HepG2 (cell line): ENCODE data around the gene RRBP1. TPM values are rescaled to one million over a fixed set of nuclear protein-coding genes. Genes with fewer than 3 reads are reported as not detected.

Experiments used
- AGO2 ChIP-seq: fragments of 200-400 bp; formaldehyde crosslinking; optimal IDR thresholded peaks from 2 replicates; pipeline ENCODE3; 2017; ENCODE audit warnings: mild to moderate bottlenecking, low read depth, low read length, moderate library complexity
- DNMT3B ChIP-seq: conservative IDR thresholded peaks from 2 replicates; pipeline ENCODE4 v1.6.1; 2016; ENCODE audit warnings: missing biosample characterization, control low read depth
- GTF2F1 ChIP-seq: fragments of 150-350 bp; IDR thresholded peaks from 2 replicates; pipeline ENCODE4 v1.6.1; 2014; ENCODE audit warnings: low read length
- IRF2 ChIP-seq: IDR thresholded peaks from 2 replicates; pipeline ENCODE4 v1.6.1; 2018; ENCODE audit warnings: missing genetic modification reagents, missing compliant biosample characterization
- MAFK ChIP-seq, 2 experiments: IDR thresholded peaks in 1 of 2; conservative IDR thresholded peaks in 1 of 2; 2 replicates each; pipeline ENCODE4 v1.6.1; 2011; ENCODE audit warnings: improper control_type of control experiment in 2 of 2, low read length in 2 of 2
- NFKB2 ChIP-seq: sonication (generic); formaldehyde crosslinking; IDR thresholded peaks from 2 replicates; pipeline ENCODE4 v1.4.0; 2020; ENCODE audit warnings: missing genetic modification reagents, borderline replicate concordance
- NKX3-1 ChIP-seq: sonication (generic); formaldehyde crosslinking; IDR thresholded peaks from 2 replicates; pipeline ENCODE4 v1.5.0; 2020; ENCODE audit warnings: missing genetic modification reagents
- SIN3A ChIP-seq: IDR thresholded peaks from 2 replicates; pipeline ENCODE4 v1.6.1; 2011; ENCODE audit warnings: low read depth, mild to moderate bottlenecking, control low read depth, low read length, borderline replicate concordance
- TEAD3 ChIP-seq: optimal IDR thresholded peaks from 2 replicates; pipeline ENCODE3; 2016; ENCODE audit warnings: borderline replicate concordance
- YY1 ChIP-seq: IDR thresholded peaks from 2 replicates; pipeline ENCODE4 v1.6.1; 2011; ENCODE audit warnings: low read length, low read depth, moderate library complexity, mild to moderate bottlenecking; ENCODE audit not compliant: insufficient read depth, insufficient replicate concordance
- ZBTB37 ChIP-seq: sonication (generic); formaldehyde crosslinking; IDR thresholded peaks from 2 replicates; pipeline ENCODE4 v1.4.0; 2020; ENCODE audit warnings: mild to moderate bottlenecking, missing genetic modification reagents
- ZNF12 ChIP-seq: sonication (generic); formaldehyde crosslinking; IDR thresholded peaks from 2 replicates; pipeline ENCODE4 v1.5.0; 2020; ENCODE audit warnings: missing genetic modification reagents
- ZNF337 ChIP-seq: sonication (generic); formaldehyde crosslinking; IDR thresholded peaks from 2 replicates; pipeline ENCODE4 v1.5.1; 2020; ENCODE audit warnings: missing genetic modification reagents, low read depth, mild to moderate bottlenecking, borderline replicate concordance
- ZNF646 ChIP-seq: sonication (generic); formaldehyde crosslinking; IDR thresholded peaks from 2 replicates; pipeline ENCODE4 v1.9.0; 2021; ENCODE audit warnings: mild to moderate bottlenecking, missing genetic modification reagents
- polyA plus RNA-seq, 8 experiments: library from polyadenylated mRNA; depleted of rRNA in 3 of 8; stranded (reverse) in 7 of 8; unstranded in 1 of 8; fragments of >200 nt; fragmentation: Illumina TruSeq in 4 of 8; extraction: Trizol in 4 of 8; gene quantifications; 2 replicates each; pipeline versions ENCODE4 v1.2.1 to v1.2.3, GENCODE V29; 2011 to 2016; ENCODE audit warnings: low read depth in 4 of 8, missing spikeins in 1 of 8, mixed read lengths in 1 of 8; ENCODE audit not compliant: insufficient read depth in 1 of 8
- total RNA-seq, 5 experiments: library from RNA; depleted of rRNA; stranded (reverse); fragments of >200 nt; fragmentation: Illumina TruSeq; extraction: Trizol; gene quantifications; 2 replicates each; pipeline ENCODE4 v1.2.3, GENCODE V29; 2016; ENCODE audit warnings: low read depth in 1 of 5
- TF ChIP-seq, protein P1 (sequence below): IDR thresholded peaks from 2 replicates; pipeline ENCODE4 v1.6.1; 2016; ENCODE audit warnings: missing genetic modification reagents, missing compliant biosample characterization
- TF ChIP-seq, protein P2 (sequence below): sonication (generic); formaldehyde crosslinking; IDR thresholded peaks from 2 replicates; pipeline ENCODE4 v1.4.0; 2020; ENCODE audit warnings: missing genetic modification reagents, mild to moderate bottlenecking, borderline replicate concordance

RRBP1 gene
- total and polyA plus RNA-seq, 2 of the 13 experiments (the other 11 are each of a cell fraction or from before 2014, with no cell fraction given) = 150 to 222 TPM

- TF ChIP-seq DNMT3B (CRISPR knock-in tag) = 0 out of 2 replicates have a peak, but pooled peaks have one; percentile 5
- TF ChIP-seq MAFK (conservative IDR thresholded peaks at IDR 0.05 in 1 of 2, IDR thresholded peaks at IDR 0.05 in 1 of 2; ENCODE audit: low read length in 2 of 2) = peak in 1 of 2 experiments; percentile 8; a peak in 1 of 4 replicates
- no peak for TF ChIP-seq ZNF337
- TF ChIP-seq NKX3-1 = peak; percentile 95; the same call in 1 of the 2 replicates
- TF ChIP-seq YY1 = peak; percentile 21
- TF ChIP-seq AGO2 = no peak
- TF ChIP-seq, protein P1, sequence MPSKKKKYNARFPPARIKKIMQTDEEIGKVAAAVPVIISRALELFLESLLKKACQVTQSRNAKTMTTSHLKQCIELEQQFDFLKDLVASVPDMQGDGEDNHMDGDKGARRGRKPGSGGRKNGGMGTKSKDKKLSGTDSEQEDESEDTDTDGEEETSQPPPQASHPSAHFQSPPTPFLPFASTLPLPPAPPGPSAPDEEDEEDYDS (CRISPR knock-in tag) = peak; percentile 78; the same call in 1 of the 2 replicates
- peak; percentile 73; the same call in 1 of the 2 replicates for TF ChIP-seq ZNF646 (CRISPR knock-in tag)
- peak; percentile 94 for TF ChIP-seq TEAD3
- peak; percentile 49; the same call in 1 of the 2 replicates for TF ChIP-seq NFKB2
- TF ChIP-seq, protein P2, sequence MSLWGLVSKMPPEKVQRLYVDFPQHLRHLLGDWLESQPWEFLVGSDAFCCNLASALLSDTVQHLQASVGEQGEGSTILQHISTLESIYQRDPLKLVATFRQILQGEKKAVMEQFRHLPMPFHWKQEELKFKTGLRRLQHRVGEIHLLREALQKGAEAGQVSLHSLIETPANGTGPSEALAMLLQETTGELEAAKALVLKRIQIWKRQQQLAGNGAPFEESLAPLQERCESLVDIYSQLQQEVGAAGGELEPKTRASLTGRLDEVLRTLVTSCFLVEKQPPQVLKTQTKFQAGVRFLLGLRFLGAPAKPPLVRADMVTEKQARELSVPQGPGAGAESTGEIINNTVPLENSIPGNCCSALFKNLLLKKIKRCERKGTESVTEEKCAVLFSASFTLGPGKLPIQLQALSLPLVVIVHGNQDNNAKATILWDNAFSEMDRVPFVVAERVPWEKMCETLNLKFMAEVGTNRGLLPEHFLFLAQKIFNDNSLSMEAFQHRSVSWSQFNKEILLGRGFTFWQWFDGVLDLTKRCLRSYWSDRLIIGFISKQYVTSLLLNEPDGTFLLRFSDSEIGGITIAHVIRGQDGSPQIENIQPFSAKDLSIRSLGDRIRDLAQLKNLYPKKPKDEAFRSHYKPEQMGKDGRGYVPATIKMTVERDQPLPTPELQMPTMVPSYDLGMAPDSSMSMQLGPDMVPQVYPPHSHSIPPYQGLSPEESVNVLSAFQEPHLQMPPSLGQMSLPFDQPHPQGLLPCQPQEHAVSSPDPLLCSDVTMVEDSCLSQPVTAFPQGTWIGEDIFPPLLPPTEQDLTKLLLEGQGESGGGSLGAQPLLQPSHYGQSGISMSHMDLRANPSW = peak; percentile 97; the same call in 1 of the 2 replicates
- TF ChIP-seq ZNF12 (CRISPR knock-in tag) = peak; percentile 87
- TF ChIP-seq ZBTB37 (CRISPR knock-in tag) = no peak
- peak; percentile 95 for TF ChIP-seq IRF2
- TF ChIP-seq SIN3A = peak; percentile 73; the same call in 1 of the 2 replicates
- TF ChIP-seq GTF2F1 = no peak
Measured at GRCh38 chr20:17684077-17684888, 2.2 kb upstream of the RRBP1 start (continued).
